HCT116 (cell line): ENCODE measurements around the gene ATP2B1.

ENCODE experiments used
- EZH2phosphoT487 ChIP-seq: fragments of 200-600 bp; IDR thresholded peaks from 2 replicates; pipeline ENCODE4 v1.6.1; 2018; ENCODE audit warnings: antibody characterized with exemption, borderline replicate concordance
- POLR2A ChIP-seq: IDR thresholded peaks from 2 replicates; pipeline ENCODE4 v1.7.0; 2011; ENCODE audit warnings: borderline replicate concordance; ENCODE audit not compliant: insufficient read depth, insufficient read length; ENCODE audit errors: extremely low read depth
- POLR2AphosphoS5 ChIP-seq: IDR thresholded peaks from 2 replicates; pipeline ENCODE4 v1.6.1; 2011; ENCODE audit warnings: mild to moderate bottlenecking, low read depth, low read length, moderate library complexity
- SP1 ChIP-seq: IDR thresholded peaks from 2 replicates; pipeline ENCODE4 v1.6.1; 2012; ENCODE audit warnings: low read depth
- TF ChIP-seq, protein P1 (sequence below), 3 experiments: fragments of 200-600 bp in 1 of 3; sonication (generic) in 1 of 3; IDR thresholded peaks in 2 of 3; conservative IDR thresholded peaks in 1 of 3; 2 replicates each; pipeline ENCODE4 v1.5.1; 2012 to 2017; ENCODE audit warnings: low read depth in 2 of 3, low read length in 2 of 3, antibody characterized with exemption in 1 of 3, borderline replicate concordance in 1 of 3, control low read depth in 1 of 3, mild to moderate bottlenecking in 1 of 3, mixed read lengths in 1 of 3, mixed run types in 1 of 3, moderate library complexity in 1 of 3; ENCODE audit not compliant: insufficient read depth in 1 of 3
- TF ChIP-seq, protein P2 (sequence below): IDR thresholded peaks from 2 replicates; pipeline ENCODE4 v1.6.1; 2012
- TF ChIP-seq, protein P3 (sequence below): IDR thresholded peaks from 2 replicates; pipeline ENCODE4 v1.6.1; 2012
- TF ChIP-seq, protein P4 (sequence below): IDR thresholded peaks from 2 replicates; pipeline ENCODE4 v1.6.1; 2012; ENCODE audit warnings: low read depth

DNA sequence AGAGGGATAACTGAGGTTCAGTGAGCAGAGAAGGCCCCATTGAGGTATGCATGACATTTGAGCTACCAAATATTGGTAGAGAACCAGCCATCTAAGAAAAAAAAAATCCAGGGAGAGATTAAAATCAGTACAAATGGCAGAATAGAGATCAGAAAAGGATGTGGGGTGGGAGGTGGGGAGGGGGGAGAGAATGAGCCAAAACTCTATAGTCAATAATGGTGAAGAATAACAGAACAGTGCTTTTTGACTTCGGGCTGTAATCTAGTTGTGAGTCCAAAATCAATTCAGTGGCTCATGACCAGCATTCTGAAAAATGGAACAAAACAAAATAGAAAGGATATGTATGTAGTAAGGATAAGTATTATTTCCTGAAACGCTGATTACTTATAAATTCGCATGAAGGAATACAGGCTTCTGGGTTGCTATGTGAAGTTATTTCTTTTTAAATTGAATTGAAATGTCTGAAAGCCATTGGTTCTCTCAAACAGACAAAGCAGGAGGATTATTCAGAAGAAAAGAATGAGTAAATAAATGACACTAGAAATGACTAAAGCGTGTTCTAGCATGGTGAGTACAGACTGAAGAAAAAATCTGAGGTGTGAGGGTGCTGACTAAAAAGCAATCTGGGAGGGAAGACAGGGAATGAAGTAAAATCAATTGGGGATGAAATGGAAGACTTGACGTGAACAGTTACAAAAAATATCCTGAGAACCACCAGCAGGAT is 72.4 kb downstream of the ATP2B1 start:
- TF ChIP-seq, protein P1, sequence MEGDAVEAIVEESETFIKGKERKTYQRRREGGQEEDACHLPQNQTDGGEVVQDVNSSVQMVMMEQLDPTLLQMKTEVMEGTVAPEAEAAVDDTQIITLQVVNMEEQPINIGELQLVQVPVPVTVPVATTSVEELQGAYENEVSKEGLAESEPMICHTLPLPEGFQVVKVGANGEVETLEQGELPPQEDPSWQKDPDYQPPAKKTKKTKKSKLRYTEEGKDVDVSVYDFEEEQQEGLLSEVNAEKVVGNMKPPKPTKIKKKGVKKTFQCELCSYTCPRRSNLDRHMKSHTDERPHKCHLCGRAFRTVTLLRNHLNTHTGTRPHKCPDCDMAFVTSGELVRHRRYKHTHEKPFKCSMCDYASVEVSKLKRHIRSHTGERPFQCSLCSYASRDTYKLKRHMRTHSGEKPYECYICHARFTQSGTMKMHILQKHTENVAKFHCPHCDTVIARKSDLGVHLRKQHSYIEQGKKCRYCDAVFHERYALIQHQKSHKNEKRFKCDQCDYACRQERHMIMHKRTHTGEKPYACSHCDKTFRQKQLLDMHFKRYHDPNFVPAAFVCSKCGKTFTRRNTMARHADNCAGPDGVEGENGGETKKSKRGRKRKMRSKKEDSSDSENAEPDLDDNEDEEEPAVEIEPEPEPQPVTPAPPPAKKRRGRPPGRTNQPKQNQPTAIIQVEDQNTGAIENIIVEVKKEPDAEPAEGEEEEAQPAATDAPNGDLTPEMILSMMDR (IDR thresholded peaks at IDR 0.05 in 2 of 3, conservative IDR thresholded peaks at IDR 0.05 in 1 of 3; ENCODE audit: borderline replicate concordance in 1 of 3, insufficient read depth in 1 of 3, low read depth in 2 of 3, low read length in 2 of 3): no peak
- TF ChIP-seq SP1: no peak
- no peak for TF ChIP-seq POLR2A
- no peak for TF ChIP-seq POLR2AphosphoS5
- TF ChIP-seq, protein P2, sequence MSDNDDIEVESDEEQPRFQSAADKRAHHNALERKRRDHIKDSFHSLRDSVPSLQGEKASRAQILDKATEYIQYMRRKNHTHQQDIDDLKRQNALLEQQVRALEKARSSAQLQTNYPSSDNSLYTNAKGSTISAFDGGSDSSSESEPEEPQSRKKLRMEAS: no peak
- TF ChIP-seq, protein P3, sequence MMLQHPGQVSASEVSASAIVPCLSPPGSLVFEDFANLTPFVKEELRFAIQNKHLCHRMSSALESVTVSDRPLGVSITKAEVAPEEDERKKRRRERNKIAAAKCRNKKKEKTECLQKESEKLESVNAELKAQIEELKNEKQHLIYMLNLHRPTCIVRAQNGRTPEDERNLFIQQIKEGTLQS: no peak
- TF ChIP-seq EZH2phosphoT487: no peak
- TF ChIP-seq, protein P4, sequence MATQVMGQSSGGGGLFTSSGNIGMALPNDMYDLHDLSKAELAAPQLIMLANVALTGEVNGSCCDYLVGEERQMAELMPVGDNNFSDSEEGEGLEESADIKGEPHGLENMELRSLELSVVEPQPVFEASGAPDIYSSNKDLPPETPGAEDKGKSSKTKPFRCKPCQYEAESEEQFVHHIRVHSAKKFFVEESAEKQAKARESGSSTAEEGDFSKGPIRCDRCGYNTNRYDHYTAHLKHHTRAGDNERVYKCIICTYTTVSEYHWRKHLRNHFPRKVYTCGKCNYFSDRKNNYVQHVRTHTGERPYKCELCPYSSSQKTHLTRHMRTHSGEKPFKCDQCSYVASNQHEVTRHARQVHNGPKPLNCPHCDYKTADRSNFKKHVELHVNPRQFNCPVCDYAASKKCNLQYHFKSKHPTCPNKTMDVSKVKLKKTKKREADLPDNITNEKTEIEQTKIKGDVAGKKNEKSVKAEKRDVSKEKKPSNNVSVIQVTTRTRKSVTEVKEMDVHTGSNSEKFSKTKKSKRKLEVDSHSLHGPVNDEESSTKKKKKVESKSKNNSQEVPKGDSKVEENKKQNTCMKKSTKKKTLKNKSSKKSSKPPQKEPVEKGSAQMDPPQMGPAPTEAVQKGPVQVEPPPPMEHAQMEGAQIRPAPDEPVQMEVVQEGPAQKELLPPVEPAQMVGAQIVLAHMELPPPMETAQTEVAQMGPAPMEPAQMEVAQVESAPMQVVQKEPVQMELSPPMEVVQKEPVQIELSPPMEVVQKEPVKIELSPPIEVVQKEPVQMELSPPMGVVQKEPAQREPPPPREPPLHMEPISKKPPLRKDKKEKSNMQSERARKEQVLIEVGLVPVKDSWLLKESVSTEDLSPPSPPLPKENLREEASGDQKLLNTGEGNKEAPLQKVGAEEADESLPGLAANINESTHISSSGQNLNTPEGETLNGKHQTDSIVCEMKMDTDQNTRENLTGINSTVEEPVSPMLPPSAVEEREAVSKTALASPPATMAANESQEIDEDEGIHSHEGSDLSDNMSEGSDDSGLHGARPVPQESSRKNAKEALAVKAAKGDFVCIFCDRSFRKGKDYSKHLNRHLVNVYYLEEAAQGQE: no peak
